ENCODE measurements around the gene RASD1. TPM values are rescaled to one million over a fixed set of nuclear protein-coding genes. Genes with fewer than 3 reads are reported as not detected.

Gene RASD1
- polyA plus RNA-seq, 3 donors = 0.59 to 2.6 (median 0.83) TPM

DNA sequence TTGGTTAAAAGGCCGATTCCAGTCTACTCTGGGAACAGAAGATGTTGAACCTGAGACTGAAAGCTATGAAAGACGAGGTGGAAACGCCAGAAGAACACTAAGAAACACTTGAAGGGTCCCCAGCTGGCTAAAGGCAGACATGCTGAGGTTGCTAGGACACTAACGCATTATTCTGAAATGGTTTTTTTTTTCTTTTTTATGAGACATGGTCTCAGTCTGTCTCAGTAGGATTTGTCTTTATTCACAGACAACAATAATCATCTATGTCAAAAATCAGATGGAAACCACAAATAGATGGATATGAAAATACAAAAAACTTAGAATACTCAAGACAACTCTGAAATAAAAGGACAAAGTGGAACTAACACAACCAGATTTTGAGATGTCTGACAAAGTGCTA is 35.0 kb upstream of the RASD1 start:
- DNase-seq (ENCODE audit: extremely low read depth in 1 of 11, low read depth in 9 of 11, low spot score in 4 of 11) = no peak

DNA sequence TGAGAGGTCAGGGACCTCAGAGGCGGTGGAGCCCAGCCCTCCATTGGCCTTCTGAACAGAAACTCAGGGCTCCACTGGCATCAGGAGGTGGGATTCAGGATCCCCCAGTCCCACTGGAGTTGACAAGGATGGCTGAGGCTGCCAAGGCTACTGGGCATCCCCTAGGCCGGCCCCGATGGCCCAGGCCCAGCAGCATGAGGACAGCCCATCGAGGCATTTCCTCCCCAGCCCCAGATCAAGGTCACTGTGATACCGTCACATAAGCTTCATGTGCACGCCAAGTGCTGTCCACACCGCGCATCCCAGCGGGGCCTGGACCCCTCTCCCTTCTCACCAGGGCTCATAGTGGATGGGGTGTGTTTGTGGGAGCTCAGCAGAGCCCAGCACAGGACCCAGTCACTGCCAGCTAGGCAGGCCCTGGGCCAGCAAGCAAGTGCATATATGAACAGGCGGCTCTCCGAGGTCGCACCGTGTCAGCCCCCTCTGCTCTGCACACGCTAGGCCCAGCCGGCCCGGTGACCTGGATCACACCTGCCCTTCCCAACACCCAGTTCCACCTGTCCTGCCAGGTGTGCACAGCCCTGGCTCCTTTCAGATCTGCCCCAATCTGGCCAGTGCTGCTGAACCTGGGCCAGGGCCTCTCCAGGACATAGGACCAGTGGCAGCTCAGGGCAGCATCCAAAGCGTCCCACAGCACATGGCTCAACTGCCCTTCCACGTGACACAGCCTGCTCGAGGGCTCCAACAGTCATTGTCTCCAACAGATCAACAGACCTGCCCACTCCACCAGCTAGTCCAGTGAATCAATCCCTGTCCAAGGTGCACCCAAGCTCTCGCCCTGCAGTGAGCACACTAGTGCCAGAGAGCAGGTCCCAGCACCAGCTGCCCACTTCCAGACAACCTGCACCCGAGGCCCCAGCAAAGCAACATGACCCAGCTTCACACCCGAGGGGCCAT is 32.8 kb upstream of the RASD1 start:
- no peak for DNase-seq (ENCODE audit: extremely low read depth in 1 of 11, low read depth in 9 of 11, low spot score in 4 of 11)

DNA sequence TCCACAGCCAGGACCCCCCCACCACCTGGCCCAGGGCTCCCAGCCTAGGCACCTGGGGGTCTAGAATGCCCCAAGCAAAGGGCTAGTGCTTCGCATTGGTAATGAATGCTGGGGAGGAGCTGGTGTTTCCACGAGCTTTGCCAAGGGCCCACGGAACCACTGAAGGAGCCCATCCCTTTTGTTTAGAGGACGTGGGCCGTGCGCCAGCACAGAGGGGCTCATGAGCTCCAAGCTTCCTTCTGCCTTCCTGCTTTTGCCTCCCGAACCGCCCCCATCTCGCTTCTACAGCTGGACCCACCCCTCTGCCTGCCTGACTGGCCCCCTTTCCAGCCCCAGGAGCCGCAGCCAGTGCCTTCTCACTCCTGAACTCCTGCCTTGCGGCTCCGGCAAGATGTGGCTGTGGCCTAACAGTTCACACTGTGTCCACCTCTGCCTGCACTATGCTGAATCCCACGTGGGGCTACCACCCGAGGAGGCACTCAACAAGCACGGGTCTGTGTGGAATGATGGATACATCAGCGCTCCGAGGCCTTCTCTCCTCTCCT is 31.8 kb upstream of the RASD1 start:
- no peak for DNase-seq (ENCODE audit: extremely low read depth in 1 of 11, low read depth in 9 of 11, low spot score in 4 of 11)

DNA sequence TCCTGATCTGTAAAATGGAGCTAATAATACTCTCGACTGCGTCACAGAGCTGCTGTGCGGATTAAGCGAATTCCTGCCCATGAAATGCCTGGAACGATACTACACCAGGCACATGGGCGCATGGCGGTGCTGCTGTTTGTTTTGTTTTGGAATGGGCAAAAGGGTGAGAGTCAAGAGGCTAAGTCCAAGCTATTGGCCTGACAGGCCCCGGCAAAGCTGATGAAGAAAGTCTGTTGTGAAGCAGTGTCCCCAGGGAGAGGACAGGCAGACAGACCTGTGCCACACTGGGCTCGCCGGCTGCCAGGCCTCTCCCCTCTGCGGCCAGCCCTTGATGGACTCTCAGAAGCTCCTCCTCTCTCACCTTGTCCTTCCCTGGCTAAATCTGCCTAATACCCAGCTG is 31.3 kb upstream of the RASD1 start:
- no peak for DNase-seq (ENCODE audit: extremely low read depth in 1 of 11, low read depth in 9 of 11, low spot score in 4 of 11)

DNA sequence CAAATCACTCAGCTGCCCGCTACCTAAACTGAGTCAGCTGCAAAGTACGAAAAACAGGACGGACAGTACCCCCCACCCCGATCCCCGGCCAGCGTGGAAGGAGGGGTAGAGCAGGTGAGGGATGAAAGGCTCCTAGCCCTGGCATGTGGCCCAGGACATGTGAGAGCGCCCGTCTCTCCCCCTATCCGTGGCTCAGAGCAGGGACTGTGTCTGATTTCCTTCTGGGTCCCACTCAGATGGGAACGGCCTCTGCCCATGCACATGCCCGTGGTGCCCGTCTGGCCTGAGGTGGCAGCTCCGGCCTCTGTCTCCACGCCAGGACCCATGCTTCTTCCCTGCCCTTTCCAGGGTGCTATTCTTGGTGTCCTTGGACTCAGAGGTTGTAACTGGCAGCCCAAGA is 30.2 kb upstream of the RASD1 start:
- no peak for DNase-seq (ENCODE audit: extremely low read depth in 1 of 11, low read depth in 9 of 11, low spot score in 4 of 11)

DNA sequence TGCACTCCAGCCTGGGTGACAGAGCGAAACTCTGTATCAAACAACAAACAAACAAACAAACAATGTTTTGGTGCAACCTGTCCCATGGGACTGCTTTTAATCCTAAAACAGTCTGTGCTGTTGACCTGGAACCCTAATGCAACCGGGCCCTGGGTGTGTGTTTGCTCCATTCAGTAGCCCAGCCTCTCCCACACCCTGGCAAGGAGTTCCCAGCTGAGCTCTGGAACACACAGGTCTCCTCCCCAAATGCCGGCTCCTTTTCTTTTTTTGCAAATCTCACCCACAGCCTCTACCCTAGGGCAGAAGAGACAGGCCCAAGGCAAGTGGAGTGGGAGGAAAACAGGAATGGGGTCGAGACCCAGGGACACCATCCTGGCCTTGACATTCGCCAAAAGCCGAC is 29.8 kb upstream of the RASD1 start:
- no peak for DNase-seq (ENCODE audit: extremely low read depth in 1 of 11, low read depth in 9 of 11, low spot score in 4 of 11)

DNA sequence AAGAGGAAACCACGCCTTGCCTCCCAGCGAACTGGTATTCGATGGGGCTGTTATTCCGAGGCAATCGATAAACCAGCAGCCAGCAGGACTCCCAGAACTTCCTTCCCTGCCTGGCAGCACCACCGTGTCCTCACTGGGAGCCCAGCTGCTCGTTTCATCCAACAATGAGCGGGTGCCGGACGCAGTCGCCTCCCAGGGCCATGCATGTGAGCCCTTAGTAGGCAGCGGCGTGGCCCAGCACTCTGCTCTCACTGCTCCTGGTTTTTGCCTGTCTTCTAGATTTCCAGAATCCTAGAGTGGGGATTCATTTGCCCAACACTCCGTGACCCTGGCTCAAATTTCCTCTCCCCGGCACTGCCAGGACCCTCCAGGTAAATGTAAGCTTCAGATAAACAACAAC is 29.1 kb upstream of the RASD1 start:
- DNase-seq (ENCODE audit: extremely low read depth in 1 of 11, low read depth in 9 of 11, low spot score in 4 of 11) = no peak

DNA sequence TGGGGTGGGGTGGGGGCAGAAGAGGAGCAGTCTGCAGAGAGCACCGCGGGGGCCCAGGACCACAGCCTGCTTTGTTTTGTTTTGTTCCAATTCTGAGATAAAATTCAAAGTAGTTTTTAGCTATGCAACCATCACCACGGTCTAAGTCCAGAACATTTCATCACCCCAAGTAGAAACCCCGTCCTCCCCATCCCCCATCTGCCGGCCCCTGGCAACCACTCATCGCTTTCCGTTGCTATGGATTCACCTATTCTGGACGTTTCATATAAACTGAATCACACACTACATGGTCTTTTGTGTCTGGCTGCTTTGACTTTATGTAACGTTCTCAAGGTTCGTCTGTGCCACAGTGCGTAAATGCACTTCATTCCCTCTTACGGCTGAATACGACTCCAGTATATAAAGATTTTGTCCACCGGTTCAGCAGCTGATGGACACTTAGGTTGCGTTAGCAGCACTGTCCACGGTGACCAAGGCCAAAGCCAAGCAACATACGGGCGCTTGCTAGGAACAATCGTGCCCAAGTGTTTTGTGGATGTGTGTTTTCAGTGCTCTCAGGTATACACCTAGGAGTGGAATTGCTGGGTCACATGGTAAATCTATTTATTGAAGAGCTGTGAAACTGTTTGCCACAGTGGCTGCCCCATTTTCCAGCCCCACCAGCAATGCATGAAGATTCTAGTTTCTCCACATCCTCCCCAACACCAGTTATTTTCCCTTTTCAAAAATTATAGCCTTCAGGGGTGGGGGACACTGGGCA is 27.7 kb upstream of the RASD1 start:
- DNase-seq (ENCODE audit: extremely low read depth in 1 of 11, low read depth in 9 of 11, low spot score in 4 of 11) = no peak

DNA sequence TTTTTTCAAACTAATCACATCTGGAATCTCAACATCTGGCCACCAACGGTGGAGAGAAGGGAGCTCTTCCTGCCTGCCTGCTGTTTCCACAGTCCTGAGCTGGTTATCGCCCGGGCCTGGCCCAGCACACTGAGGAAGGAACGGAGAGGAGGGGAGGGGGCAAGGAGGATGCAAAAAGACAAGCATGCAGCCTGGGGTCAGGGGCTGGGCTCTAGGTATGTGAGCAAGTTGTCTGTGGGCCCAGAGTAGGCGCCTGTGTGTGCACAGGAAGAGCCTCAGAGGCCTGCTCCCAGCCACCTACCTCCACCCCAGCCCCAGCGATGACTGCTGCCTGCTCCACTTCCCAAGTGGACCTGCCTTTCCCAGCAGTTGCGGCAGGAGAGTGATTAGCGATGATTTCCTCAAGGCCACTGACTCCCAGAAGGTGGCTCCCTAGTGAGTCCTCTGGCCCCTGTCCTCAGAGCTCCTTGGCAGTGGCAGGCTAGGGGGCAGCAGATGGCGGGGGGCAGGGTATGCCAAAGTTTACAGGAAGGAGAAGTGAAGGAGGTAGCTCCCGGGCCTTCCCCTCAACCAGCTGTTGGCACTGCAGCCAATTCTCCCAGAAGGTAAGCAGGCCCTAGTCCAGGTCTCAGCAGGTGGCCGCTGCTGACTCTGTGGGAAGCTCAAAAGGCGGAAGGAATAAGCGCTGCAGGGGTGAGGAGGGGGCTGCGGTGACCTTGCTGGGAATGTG is 27.0 kb upstream of the RASD1 start:
- no peak for DNase-seq (ENCODE audit: extremely low read depth in 1 of 11, low read depth in 9 of 11, low spot score in 4 of 11)

DNA sequence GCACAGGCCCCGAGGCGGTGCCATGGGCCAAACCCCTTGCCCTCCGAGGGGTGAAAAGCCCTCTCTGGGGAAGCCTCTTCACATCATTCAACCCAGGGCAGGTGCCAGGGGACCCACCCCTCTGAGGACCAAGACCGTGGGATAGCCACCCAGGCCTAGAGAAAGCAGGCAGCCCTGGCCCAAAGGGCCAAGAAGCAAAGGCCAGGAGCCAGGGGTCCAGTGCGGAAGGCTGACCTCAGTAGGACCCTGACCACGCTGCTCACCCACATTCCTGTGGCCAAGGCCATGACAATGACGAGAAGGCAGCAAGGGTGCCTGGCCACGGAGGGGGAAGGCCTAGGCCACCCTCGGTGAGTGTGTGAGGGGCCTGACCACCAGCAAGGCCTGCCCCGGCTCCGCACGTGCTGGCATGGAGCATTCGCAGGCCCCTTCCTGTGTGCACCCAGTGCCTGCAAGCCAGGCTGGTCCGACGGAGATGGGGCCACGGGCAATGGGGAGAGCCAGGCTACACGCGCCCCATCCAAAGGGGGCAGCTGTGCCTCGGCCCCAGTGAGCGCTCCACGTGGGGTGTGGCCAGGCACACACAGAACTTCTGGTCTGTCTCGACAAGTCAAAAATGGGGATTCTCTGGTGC is 24.5 kb upstream of the RASD1 start:
- no peak for DNase-seq (ENCODE audit: extremely low read depth in 1 of 11, low read depth in 9 of 11, low spot score in 4 of 11)

DNA sequence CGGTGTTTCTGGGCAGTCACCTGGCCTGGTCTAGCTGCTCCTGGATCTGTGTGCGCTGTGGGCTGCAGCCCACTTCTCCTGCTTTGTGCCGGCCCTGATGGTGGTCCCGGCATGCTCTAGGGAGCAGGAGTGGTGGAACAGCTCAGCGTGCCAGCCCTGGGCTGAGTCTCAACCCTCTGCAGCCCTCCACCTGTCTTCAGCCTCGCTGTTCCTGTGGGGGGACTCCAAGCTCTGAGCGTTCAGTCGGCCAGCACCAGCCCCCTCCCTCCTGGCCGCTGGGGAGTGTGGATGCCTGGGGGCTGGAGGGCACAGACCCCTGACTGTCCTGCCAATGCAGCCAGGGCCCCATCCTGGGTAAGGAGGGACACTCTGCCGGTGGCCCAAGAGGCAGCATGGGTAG is 23.7 kb upstream of the RASD1 start:
- DNase-seq (ENCODE audit: extremely low read depth in 1 of 11, low read depth in 9 of 11, low spot score in 4 of 11) = no peak

DNA sequence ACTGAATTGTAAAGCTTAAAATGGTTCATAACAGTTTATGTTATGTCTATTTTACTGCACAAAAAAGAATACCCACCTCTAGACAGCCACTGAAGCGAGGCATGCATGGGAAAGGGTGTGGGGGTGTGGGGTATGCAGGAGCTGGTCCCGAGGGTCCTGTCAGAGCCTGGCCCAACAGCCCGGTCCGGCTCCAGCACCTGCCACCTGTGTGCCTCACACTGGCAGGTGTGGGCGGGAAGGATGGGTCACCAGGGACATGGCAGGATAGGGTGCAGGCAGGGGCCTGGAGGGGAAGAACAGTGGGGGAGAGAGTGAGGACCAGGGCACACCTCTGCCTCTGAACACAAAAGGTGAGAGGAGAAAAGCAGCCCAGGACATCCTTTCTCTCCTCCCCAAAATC is 22.8 kb upstream of the RASD1 start:
- no peak for DNase-seq (ENCODE audit: extremely low read depth in 1 of 11, low read depth in 9 of 11, low spot score in 4 of 11)

DNA sequence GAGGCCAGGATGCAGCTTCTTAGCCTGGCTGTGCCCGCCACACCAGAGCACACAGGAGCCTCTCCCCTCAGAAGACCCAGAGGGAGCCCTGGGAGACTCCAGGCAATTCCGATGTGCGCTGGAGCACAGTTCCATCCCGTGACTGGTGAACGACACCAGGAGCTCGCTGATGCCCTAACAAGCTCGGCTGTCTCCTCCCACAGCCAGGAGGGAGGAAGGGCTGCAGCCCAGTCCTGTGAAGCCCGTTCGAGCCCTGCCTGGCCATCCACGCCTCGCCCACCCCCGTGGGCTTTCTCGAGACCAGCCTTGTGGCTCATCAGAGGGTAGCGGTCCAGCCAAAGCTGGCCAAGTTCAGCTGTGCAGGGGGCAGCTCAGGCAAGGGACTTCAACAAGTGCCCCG is 21.8 kb upstream of the RASD1 start:
- peak in 3 of 11 donors; percentile 21 to 49 (median 28) for DNase-seq (ENCODE audit: extremely low read depth in 1 of 11, low read depth in 9 of 11, low spot score in 4 of 11)

DNA sequence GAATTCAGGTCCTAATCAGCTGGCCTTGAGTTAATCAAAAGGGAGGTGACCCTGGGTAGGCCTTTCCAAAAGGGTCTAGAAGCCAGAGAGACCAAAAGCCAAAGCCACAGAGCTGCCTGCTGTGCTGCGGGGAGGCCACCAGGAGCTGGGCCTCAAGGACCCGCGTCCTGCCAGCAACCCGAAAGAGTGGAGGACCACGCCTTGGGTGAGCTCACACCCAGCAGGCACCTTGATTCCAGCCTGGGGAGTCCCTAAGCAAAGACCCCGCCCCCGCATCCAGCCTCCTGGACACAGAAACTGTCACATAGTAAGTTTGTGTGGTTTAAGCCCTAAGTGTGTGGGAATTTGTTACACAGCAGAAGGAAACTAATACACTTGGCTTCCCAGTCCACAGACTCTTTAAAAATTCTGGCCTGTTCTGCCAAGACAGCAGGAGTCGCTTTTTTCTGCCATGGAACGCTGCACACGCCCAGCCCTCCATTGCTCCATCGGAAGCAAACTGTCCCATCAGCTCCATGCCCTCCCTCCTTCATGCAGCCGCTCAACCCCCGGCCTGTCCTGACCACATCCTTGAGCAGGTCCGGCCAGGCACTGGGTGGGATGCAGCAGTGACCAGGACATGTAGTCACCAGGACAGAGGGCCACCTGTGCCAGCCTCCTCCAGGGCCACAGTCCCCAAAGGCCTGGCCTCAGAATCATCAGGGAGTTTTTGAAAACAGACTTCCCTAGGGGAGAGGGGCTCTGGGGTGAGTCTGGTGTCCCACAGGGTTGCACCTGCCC is 20.9 kb upstream of the RASD1 start:
- no peak for DNase-seq (ENCODE audit: extremely low read depth in 1 of 11, low read depth in 9 of 11, low spot score in 4 of 11)

DNA sequence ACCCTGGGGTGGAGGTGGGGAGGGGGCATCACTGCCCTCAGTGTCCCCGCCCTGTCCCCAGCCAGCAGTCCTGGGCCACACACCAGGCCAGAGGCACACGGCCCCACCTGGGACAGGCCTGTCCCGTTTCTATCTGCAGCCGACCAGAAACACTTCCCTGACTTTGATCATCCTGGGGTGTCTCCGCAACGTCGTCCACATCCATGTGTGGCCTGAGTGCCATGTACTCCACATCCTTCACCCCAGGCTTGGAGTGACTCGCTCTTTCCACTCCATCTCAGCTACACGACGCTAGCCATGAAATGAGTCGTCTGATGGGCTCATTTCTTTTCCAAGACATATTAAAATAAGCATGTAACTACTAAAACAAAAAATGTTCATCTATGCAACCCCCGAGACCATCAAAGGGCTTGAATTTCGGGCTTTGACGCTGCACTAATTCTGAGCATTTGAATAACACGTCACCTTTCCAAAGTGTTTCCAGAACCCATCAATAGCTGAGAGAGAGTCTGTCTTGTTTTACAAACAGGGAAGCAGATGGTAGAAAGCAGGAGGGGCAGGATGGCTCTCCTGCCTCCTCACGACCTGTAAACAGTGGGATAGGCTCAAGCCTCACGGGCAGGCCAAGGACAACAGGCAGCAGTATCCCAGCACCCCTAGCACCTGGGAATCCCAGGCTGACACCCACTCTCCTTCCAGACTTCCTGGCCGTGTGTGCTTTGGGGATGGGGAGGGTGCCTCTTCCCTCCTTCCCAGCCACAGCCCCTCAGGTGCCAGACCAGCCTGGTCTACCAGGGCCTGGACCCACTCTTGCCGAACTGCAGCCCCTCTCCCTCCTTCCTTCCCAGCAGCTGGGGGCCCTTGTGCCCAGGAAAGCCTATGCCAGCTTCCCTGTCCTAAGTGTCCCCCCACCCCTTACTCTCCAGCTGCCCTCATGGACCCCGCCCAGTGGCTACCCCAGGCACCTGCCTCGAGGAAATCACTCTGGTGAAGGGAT is 20.0 kb upstream of the RASD1 start:
- no peak for DNase-seq (ENCODE audit: extremely low read depth in 1 of 11, low read depth in 9 of 11, low spot score in 4 of 11)

DNA sequence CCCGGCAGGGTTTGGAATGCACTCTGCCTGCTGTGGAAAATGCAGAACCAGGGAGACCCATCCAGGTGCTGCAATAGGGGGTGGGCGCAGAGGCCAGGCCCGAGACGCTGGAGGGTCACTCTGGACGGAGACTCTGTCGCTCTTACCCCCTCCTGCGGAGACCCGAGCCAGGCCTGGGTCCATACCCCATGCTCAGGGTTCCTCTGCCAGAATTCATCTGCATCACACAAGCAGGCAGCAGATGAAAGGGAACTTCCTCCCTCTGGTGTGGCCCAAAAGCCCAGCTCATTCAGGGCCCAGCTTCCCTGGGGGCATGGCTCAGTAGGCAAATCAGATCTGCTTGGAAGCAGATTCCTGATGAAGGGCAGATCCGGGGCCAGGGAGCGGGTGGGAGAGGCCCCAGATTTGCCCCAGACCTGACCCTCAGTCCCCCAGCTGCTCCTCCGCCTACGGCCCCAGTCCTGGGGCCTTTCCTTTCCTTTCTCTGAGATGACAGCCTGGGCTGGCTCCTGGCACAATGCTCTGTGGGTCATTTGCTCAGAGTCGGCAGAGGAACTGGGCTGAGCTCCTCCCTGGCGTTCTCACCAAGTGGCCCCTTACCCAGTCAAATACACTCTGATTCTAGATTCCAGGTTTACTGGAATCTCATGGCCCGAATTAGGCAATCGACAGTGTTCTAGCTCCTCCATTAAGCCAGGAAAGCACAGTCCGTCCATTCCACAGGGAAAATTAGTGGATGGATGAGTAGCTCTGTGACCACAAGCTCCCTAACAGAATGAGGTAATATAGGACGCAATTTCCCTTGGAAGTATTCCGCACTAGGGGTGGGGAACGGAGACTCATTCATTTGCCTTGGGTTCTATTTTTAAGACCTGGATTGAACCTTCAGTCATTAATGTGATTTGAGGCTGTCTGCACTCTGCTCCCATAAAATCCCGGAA is 19.1 kb upstream of the RASD1 start:
- no peak for DNase-seq (ENCODE audit: extremely low read depth in 1 of 11, low read depth in 9 of 11, low spot score in 4 of 11)

Measured in renal cortex interstitium (tissue), 11 donors.